Measurements from ENCODE around the gene MRPS2.
"Not testable (repeated sequence)": the region's sequence is repeated elsewhere in the genome, so short reads cannot be mapped to it uniquely, and the experiment has no call there.

The MRPS2 gene

DNA sequence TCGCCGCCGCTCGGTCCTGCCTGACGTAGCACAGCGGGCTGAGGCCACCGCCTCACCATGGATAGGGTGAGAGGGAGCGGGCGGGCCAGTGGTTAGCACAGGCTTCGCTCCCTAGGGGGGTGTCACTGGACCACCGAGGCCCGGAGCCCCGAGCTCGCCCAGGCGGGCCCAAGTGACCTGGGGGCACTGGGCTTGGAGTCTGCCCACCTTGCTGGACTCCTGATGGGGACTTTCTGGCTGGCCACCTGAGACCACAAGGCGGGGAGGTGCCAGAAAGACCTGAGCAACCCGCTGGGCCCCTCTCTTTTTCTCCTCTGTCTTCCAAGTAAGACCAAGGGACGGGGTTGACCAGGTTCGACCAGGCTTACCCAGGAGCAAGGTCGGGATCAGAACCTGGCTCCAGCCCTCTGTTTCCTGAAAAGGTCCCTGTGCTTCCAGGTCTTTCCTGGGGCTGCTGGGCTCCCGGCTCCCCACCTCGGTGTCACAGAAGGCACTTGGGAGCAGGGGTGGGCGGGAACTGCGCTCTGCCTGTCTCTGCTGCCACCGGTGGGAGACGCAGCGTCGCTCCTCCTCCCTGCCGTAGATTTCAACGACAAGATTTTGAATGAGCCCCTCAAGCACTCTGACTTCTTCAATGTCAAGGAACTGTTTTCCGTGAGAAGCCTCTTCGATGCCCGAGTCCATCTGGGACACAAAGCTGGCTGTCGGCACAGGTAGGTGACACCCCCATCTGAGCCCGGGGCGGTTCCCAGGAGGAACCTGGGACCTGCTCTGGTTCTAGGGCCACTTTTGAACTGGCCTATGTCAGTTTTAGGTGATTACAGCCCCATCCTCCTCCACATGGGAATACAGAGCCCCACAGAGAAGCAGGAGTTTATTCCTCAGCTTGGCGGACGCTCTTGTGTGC is 1.0 kb downstream of the MRPS2 start:
- DNase-seq, result no peak

- no peak for DNase-seq
Measured at GRCh38 chr9:135502168-135502872, 1.8 kb downstream of the MRPS2 start.

DNA sequence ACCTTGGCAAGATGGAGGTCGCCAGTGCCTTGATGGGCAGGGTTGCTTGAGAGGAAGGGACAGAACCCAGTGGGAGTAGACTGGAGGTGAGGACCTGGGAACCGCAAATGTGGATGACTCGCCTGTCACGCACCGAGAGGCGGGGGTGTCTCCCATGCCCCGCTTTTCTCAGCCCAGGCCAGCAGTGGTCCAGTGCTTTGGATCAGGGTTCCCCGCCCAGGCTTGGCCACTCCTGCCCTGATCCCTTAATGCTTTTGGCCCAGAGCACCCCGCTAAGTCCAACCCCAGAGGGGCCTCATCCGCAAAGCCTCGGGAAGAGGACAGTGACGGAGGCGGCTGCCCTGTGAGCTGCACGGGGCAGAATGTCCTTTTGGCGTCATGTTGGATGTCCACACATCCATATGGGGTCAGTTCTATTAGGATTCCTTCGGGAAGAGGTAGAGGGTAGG is 2.4 kb downstream of the MRPS2 start:
- DNase-seq, result no peak

DNA sequence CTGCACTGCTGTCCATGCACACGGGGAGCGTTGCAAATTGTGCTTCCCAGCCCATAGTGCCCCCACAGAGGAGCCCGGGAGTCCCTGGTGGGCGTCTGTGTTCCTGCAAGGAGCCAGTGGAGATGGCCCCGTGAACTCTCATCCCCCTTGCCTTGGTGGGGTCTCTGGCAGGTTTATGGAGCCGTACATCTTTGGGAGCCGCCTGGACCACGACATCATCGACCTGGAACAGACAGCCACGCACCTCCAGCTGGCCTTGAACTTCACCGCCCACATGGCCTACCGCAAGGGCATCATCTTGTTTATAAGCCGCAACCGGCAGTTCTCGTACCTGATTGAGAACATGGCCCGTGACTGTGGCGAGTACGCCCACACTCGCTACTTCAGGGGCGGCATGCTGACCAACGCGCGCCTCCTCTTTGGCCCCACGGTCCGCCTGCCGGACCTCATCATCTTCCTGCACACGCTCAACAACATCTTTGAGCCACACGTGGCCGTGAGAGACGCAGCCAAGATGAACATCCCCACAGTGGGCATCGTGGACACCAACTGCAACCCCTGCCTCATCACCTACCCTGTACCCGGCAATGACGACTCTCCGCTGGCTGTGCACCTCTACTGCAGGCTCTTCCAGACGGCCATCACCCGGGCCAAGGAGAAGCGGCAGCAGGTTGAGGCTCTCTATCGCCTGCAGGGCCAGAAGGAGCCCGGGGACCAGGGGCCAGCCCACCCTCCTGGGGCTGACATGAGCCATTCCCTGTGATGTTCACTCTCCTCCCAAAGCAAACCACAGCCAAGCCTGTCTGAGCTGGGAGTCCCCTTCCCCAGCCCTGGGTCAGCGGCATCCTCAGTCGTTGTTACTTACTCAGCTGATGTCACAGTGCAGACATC is 3.1 kb downstream of the MRPS2 start:
- DNase-seq, result no peak

GRCh38 chr9:135504262-135505243 is 4.1 kb downstream of the MRPS2 start:
- no peak for DNase-seq

DNA sequence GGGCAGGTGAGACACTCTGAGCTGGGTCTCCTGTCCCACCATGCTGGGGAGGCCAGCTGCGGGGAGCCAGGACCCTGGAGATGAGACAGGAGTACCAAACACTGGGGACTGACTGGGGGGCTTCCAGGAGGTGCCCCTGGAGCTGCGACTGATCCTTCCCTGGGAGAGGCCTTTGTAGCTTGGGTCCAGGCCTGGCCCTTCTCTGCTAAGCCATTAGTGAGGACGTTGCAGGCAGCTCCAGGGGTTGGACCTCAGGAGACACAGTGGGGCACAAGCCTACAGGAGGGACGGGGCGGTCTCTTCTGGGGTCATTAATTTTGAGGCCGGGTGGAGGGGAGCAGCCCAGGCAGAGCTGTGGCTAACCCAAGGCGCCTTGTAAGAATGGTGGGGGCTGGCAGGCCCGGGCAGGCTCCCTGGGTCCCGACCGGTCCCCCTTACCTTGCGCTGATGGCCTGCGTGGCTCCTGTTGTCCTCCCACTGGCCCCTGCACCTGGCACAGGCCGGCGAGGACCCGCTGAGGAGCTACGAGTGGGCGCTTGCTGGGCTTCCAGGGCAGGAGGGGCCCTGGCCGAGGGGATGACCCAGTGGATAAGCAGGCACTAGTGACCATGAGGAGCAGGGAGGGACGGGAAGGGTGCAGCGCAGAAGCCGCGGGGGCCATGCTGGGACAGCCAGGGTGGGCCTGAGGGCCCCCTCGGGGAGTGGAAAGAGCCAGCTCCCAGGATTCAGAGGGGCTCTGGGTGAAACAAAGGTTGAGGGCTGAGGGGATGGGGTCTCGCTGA is 5.1 kb downstream of the MRPS2 start:
- no peak for DNase-seq

- DNase-seq, result no peak
Measured at GRCh38 chr9:135506327-135507103, 6.0 kb downstream of the MRPS2 start.

GRCh38 chr9:135507104-135508035 is 6.9 kb downstream of the MRPS2 start:
- DNase-seq, result no peak

GRCh38 chr9:135508211-135508820 is 7.8 kb downstream of the MRPS2 start:
- no peak for DNase-seq

GRCh38 chr9:135509458-135509857 is 9.0 kb downstream of the MRPS2 start:
- no peak for DNase-seq

- no peak for DNase-seq
Measured at GRCh38 chr9:135512241-135512603, 11.7 kb downstream of the MRPS2 start.

DNA sequence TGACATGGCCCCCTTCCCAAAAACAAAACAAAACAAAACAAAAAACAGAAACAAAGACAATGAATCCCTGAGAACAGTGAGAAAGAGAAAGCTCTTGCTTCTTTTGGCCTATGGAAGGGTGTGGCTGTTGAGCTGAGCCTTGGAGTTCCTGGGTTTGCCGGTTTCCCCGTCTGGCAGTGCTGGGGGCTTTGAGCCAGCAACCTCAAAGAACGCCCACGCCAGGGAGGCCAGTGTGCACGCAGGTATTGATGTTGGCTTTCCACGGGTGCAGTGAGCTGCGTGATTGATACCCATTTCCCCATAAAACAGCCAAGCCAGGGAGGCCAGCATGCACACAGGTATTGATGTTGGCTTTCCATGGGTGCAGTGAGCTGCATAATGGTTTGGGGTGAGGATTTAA is 12.4 kb downstream of the MRPS2 start:
- no peak for DNase-seq

DNA sequence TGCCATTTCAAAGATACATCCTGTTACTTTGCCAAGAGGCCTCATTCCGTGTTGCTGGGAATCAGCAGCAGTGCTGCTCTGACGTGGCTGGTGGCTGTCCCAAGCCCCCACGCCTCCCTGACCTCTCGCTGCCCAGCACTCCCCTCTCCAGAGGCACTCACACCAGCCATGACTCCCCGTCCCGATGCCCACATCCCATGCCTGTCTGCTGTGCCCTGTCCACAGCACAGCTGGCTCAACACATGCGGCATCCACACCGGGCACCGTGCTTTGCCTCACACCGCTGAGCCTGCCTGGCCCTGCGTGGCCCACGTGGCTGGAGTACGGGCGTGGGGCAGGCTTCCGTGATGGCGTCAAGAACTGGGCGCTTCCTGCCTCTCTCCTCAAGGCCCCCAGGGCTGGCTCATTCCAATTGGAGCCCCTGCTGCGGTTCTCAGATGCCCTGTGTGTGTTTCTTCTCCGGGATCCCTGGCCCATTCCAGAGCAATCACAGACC is 12.9 kb downstream of the MRPS2 start:
- no peak for DNase-seq

DNA sequence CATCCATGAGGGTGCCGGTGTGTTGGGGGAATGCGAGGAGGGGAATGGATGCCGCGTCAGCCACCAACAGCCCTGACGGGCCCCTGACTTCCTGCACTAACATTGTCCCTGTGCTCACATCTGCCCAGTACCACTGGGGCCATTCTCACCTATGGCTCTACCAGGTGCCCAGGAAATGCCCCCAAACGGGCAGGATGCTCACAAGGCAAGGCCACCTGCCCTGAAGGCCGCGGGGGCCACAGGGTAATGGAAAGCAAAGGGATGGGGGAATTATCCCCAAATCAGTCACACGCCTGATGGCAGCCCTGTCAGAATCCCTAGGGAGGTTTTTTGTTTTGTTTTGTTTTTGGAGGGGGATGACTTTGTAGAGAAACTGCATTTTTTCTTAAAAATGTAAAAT is 13.4 kb downstream of the MRPS2 start:
- DNase-seq, result not testable (repeated sequence)

- no peak for DNase-seq
Measured at GRCh38 chr9:135514342-135515082, 14.0 kb downstream of the MRPS2 start.

GRCh38 chr9:135515083-135515951 is 14.8 kb downstream of the MRPS2 start:
- no peak for DNase-seq
